HT1080 (cell line): ENCODE data around the gene TREML1. TPM values are rescaled to one million over a fixed set of nuclear protein-coding genes. Genes with fewer than 3 reads are reported as not detected.
A peak's percentile ranks its signal among the peaks of the same experiment; 100 is the strongest.
"Not testable (repeated sequence)": the region's sequence is repeated elsewhere in the genome, so short reads cannot be mapped to it uniquely, and the experiment has no call there.

Experiments used
- DNase-seq: peaks from one replicate; pipeline ENCODE4 v3.0.0-alpha.2; 2015; ENCODE audit warnings: low read depth
- polyA plus RNA-seq, 2 experiments: library from polyadenylated mRNA; depleted of rRNA; stranded (reverse); fragments of >200 nt; gene quantifications; 2 replicates each; pipeline ENCODE4 v1.2.3, GENCODE V29; 2015
- total RNA-seq: library from RNA; depleted of rRNA; stranded (reverse); fragments of >200 nt; shearing (Covaris generic); gene quantifications from 2 replicates; pipeline ENCODE4 v1.2.3, GENCODE V29; 2014; rRNA removed

TREML1 gene, protein sequence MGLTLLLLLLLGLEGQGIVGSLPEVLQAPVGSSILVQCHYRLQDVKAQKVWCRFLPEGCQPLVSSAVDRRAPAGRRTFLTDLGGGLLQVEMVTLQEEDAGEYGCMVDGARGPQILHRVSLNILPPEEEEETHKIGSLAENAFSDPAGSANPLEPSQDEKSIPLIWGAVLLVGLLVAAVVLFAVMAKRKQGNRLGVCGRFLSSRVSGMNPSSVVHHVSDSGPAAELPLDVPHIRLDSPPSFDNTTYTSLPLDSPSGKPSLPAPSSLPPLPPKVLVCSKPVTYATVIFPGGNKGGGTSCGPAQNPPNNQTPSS
- total RNA-seq: 0.23 TPM in 1 of 2 replicates, not detected in the other
- polyA plus RNA-seq (2015; cell fraction: cytosol; rRNA removed): 0.14 and 0.36 TPM in 2 replicates
- 0.22 TPM in 1 of 2 replicates, not detected in the other for polyA plus RNA-seq (2015; cell fraction: nucleus; rRNA removed)

DNA sequence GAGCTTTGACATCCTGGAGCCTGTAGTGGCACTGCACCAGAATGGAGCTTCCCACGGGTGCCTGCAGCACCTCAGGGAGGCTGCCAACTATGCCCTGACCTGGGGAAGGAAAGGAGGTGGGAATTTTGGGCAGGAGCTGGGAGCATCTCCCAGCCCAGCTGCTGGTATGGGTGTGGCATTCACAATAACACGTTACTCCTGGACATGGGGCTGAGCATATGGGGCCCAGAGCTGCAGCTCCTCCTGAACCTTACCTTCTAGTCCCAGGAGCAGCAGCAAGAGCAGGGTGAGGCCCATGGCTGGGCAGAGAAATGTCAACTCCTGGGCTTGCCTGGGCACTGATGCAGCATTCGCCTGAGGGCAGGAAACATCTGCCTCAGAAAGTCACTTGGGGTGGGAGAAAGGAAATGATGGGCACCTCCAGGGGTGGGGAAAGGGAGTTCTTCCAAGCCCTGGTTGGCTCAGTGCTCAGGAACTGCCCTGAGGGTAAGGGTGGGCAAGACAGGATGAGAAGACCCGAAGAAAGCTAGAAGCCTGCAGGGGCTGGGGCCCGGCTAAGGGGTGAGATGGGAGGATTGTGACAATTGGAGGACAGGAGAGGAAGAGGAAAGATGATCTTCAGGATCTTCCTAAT lies at the start of gene TREML1:
Gene TREML1, minus strand, starts transcription at position 356 of the 634 bp plus-strand sequence. Its CDS starts 59 bp downstream, at position 297.
- no peak for DNase-seq

- DNase-seq: no peak
Measured at GRCh38 chr6:41201764-41202173, 47.6 kb upstream of the TREML1 start.

DNA sequence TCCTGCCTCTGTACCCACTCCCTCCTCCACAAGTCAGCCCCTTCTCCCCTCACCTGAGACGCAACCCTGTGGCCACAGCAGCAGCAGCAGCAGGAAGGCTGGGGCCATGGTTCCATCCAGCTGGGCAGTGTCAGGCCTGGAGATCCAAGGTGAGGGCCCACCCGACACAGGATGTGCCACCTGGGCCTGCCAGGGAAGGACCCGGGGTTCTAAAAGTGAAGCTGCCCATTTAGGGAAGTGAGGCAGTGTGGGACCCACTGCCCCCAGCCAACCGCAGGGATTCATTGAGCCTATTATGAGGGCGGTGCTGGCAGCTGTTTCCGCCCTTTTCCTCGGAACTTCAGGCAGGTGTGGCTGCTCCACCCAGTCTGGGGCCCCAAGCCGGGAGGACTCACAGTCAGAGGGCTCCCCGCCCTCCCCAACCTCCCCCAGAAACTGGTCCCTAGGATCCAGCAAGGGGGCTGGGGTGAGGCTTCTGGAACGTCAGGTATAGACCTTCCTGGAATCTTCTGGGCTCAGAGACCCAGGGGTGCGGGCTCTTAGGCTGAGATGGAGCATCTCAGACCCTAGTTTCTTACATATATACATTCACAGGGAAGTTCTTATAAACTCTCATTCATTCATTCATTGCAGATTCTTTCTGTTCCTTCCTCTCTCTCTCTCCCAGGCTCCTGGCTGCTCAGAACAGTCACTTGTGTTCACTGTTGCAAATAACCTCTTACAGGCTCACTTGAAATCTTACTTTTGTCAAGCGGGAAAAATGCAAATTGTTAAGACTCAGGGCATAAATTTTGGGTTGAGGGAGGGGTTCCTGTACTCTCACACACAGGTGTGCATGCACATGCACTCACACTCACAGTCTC lies 47.0 kb upstream of the TREML1 start, which contains the start of gene TREML2:
Gene TREML2, minus strand, starts transcription at position 249 of the 863 bp plus-strand sequence. Its CDS starts 141 bp downstream, at position 108.
- DNase-seq: no peak

- DNase-seq: peak; percentile 80
Measured at GRCh38 chr6:41200296-41200900, 46.3 kb upstream of the TREML1 start.

DNA sequence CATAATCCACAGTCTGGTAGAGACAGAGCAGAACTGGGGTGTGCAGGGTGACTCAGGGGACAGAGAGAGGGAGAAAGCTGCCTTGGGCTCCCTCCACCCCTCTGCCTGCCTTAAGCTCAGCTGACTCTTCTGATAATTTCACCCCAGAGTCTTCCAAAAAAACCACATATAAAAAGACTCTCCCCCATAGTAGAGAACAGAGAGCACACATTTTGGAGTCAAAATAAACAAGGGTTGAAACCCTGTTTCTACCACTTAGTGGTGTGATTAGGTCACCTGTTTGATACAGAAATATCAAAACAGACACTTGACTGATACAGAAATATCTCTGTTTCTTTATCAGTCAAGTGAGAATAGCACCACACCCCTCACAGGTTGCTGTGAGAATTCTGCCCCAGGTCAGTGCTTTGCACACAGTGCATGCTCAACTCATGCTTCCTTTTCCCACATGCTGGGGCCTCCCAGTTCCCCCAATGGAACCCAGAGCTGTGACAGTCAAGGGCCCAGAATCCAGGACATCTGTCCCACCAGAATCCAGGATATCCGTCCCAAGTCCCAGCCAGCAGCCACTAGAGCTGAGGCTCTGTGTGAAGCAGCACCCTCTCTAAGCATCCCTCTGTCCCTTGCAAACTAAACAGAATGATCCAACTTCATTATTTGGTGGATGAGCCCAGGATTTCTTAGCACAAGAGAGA lies 45.6 kb upstream of the TREML1 start:
- no peak for DNase-seq

GRCh38 chr6:41197234-41197633 lies 43.1 kb upstream of the TREML1 start:
- DNase-seq: no peak

DNA sequence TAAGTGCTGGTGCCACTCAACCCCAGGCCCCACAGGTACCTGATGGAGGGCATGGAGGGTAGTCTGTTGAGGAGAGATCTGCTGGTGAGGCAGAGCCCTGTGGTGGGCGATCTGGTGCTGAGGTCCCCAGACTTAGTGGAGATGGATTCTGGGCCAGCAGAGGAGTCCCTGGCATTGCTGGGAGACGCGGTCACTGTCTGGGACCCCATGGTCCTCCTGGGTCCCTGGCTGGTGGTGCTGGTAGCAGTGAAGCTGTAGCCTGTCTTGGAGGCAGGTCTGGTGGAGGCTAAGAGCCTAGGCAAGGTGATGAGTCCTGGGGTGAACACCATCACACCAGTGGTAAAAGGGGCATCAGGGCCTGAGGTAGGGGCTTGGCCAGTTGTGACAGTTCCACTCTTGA lies 40.2 kb upstream of the TREML1 start:
- no peak for DNase-seq

GRCh38 chr6:41193884-41194283 lies 39.7 kb upstream of the TREML1 start:
- DNase-seq: no peak

DNA sequence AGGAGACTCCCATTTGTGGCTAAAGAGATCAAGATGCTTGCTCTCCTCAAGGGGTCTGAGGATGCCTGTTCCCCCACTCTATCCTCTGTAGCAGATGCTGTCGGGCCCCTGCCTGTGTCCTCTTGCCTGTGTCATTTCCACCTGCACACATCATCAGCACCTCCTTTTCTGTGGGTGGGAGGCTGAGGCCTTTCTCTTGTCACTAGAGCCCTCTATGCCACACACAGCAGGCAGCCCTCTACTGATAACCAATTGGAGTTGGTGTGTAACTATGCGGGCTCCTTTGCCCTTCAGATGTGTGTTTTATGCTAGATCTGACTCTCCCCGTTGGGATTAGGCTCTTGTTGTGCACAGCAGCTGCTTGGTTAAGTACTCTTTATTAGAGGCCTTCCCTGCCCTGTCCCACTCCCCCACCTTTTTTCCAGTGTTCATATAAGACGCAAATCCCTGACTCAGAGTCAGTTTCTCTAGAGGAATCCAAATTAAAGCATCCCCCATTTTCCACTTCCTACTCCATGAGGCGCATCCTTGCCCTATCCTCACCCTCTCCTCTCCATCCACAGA lies 39.1 kb upstream of the TREML1 start:
- DNase-seq: no peak

GRCh38 chr6:41191569-41191968 lies 37.4 kb upstream of the TREML1 start:
- peak; percentile 33 for DNase-seq

GRCh38 chr6:41190791-41191190 lies 36.6 kb upstream of the TREML1 start:
- DNase-seq: no peak

GRCh38 chr6:41189967-41190366 lies 35.8 kb upstream of the TREML1 start:
- no peak for DNase-seq

DNA sequence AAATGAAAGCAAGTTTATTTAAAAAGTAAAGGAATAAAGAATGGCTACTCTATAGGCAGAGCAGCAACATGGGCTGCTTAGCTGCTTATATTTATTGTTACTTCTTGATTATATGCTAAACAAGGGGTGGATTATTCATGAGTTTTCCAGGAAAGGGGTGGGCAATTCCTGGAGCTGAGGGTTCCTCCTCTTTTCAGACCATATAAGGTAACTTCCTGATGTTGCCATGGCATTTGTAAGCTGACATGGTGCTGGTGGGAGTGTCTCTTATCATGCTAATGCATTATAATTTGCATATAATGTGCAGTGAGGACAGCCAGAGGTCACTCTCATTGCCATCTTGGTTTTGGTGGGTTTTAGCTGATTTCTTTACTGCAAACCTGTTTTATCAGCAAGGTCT lies 34.9 kb upstream of the TREML1 start:
- not testable (repeated sequence) for DNase-seq

DNA sequence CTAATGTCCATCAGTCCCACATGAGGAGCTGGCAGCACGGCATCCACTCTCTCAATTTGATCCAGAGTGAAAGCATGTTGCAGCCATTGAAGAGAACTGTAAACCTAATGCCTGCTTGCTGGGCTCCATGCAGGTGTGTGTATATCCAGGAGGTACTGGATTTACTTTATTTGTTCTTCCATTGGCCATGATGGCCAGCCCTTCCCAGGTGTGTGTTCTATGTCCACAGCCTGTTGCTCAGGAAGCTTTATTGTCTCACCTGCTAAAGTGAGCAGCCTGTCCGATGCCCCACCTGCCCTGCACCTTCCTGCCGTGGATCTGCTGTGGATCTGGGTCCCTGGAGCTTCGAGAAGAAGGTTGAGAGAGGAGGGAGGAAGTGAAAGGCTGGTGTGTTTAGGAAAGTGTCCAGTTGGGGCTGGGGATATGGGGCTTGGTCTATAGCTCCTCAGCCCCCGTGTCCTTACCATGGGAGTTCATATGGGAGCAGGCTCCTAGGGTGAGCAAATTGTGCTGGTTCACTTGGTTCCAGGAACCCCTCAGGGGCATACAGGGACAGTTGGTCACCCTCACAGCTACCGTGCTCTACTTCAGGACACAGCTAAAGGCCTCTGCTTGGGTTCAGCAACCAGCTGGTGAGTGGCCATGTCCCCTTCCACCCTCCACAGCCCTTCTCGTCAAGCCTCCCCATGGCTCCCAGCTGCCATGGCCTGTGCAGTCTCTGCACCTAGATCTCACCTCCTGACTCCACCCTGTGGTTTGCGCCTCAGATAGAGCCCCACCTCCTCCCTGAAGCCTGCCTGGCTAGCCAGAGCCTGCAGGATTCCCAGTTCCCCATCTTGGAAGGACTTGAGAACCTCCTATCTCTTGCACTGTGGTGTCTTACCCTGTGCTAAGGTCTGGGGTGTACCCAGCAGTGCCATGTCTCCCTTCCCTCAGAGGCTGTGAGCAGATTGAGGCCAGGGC lies 34.1 kb upstream of the TREML1 start:
- no peak for DNase-seq

DNA sequence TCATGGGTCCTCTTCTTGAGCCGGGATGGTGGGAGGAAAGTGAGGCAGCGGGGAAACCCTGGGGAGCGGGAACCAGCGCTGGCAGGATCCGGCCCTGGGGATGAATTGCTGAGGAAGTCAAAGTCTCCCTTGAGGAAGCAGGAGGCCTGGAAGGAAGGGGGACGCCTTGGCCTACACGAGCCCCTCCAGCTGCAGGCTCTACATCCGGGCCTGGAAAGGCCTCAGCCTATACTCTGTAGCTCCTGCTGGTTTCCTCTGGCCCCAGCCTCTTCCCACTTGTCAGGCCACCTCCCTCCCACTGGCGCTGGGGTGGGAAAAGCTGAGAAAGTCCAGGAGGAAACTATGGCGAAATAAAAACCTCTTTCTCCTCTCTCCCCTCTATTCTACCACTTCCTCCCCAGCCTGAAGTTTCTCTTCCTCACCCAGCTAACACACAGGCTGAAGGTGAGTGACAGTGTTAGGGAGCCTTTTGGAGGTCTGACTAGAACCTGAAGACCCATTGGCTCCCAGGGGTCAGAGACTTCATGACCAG lies 31.9 kb upstream of the TREML1 start:
- no peak for DNase-seq

- DNase-seq: no peak
Measured at GRCh38 chr6:41184761-41185160, 30.6 kb upstream of the TREML1 start.

GRCh38 chr6:41182069-41183034 lies 28.2 kb upstream of the TREML1 start:
- peak; percentile 57 for DNase-seq

DNA sequence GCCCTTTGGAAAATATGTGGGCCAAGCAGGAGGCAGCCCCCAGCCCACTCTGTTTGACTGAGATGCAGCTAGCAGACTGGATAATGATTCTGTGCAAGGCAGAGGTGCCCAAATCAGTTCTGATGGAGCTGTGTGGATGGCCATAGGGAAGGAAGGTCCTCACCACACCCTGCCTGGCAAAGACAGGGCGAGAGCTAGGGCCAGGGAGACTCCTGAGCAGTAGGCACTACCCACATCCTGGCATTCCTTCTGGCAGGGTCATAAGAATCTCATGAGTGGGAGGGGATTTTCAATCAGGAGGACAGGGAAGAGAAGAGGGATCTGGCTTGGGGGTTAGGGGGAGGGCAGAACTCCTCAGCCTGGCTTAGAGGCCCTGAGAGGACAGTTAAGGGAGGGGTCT lies 27.4 kb upstream of the TREML1 start:
- no peak for DNase-seq
